HepG2 (cell line): ENCODE results near the gene BCL2L1. TPM values are rescaled to one million over a fixed set of nuclear protein-coding genes. Genes with fewer than 3 reads are reported as not detected.

Experiments
- CENPX ChIP-seq: sonication (generic); formaldehyde crosslinking; IDR thresholded peaks from 2 replicates; pipeline ENCODE4 v1.9.0; 2021; ENCODE audit warnings: mild to moderate bottlenecking, missing genetic modification reagents, moderate library complexity
- ELF4 ChIP-seq: sonication (generic); formaldehyde crosslinking; IDR thresholded peaks from 2 replicates; pipeline ENCODE4 v1.5.0; 2020; ENCODE audit warnings: missing genetic modification reagents, mild to moderate bottlenecking, moderate library complexity, borderline replicate concordance
- HMG20A ChIP-seq: IDR thresholded peaks from 2 replicates; pipeline ENCODE4 v1.6.1; 2016; ENCODE audit warnings: borderline replicate concordance
- HNRNPH1 ChIP-seq: fragments of 200-400 bp; formaldehyde crosslinking; optimal IDR thresholded peaks from 2 replicates; pipeline ENCODE3; 2017; ENCODE audit warnings: mild to moderate bottlenecking, low read depth, low read length
- KDM5B ChIP-seq: sonication (generic); formaldehyde crosslinking; IDR thresholded peaks from 2 replicates; pipeline ENCODE4 v1.4.0; 2020; ENCODE audit warnings: missing genetic modification reagents, mild to moderate bottlenecking, borderline replicate concordance
- MEIS2 ChIP-seq: sonication (generic); formaldehyde crosslinking; IDR thresholded peaks from 2 replicates; pipeline ENCODE4 v1.9.0; 2021; ENCODE audit warnings: mild to moderate bottlenecking, missing genetic modification reagents
- POLR2A ChIP-seq, 2 experiments: IDR thresholded peaks; 2 replicates each; pipeline ENCODE4 v1.6.1; 2011; ENCODE audit warnings: low read depth in 2 of 2, low read length in 2 of 2, mild to moderate bottlenecking in 1 of 2, moderate library complexity in 1 of 2; ENCODE audit not compliant: insufficient read depth in 1 of 2
- TMF1 ChIP-seq: sonication (generic); formaldehyde crosslinking; IDR thresholded peaks from 2 replicates; pipeline ENCODE4 v1.8.1; 2022; ENCODE audit warnings: low read depth, missing genetic modification reagents
- ZNF350 ChIP-seq: sonication (generic); formaldehyde crosslinking; IDR thresholded peaks from 2 replicates; pipeline ENCODE4 v1.4.0; 2020; ENCODE audit warnings: mild to moderate bottlenecking, low read depth, missing genetic modification reagents, borderline replicate concordance
- ZNF749 ChIP-seq: sonication (generic); formaldehyde crosslinking; IDR thresholded peaks from 2 replicates; pipeline ENCODE4 v1.8.0; 2022; ENCODE audit warnings: mild to moderate bottlenecking, missing genetic modification reagents, moderate library complexity, borderline replicate concordance
- polyA plus RNA-seq, 8 experiments: library from polyadenylated mRNA; depleted of rRNA in 3 of 8; stranded (reverse) in 7 of 8; unstranded in 1 of 8; fragments of >200 nt; fragmentation: Illumina TruSeq in 4 of 8; extraction: Trizol in 4 of 8; gene quantifications; 2 replicates each; pipeline versions ENCODE4 v1.2.1 to v1.2.3, GENCODE V29; 2011 to 2016; ENCODE audit warnings: low read depth in 4 of 8, missing spikeins in 1 of 8, mixed read lengths in 1 of 8; ENCODE audit not compliant: insufficient read depth in 1 of 8
- total RNA-seq, 5 experiments: library from RNA; depleted of rRNA; stranded (reverse); fragments of >200 nt; fragmentation: Illumina TruSeq; extraction: Trizol; gene quantifications; 2 replicates each; pipeline ENCODE4 v1.2.3, GENCODE V29; 2016; ENCODE audit warnings: low read depth in 1 of 5
- TF ChIP-seq, protein P1 (sequence below): sonication (generic); formaldehyde crosslinking; IDR thresholded peaks from 2 replicates; pipeline ENCODE4 v1.5.0; 2020; ENCODE audit warnings: missing genetic modification reagents
- TF ChIP-seq, protein P2 (sequence below): sonication (generic); formaldehyde crosslinking; IDR thresholded peaks from 2 replicates; pipeline ENCODE4 v1.4.0; 2020; ENCODE audit warnings: missing genetic modification reagents
- TF ChIP-seq, protein P3 (sequence below), 2 experiments: sonication (generic) in 1 of 2; formaldehyde crosslinking in 1 of 2; IDR thresholded peaks; 2 replicates each; pipeline versions ENCODE4 v1.4.0 to v1.6.1; 2016 to 2020; ENCODE audit warnings: borderline replicate concordance in 1 of 2, low read depth in 1 of 2, mild to moderate bottlenecking in 1 of 2, missing genetic modification reagents in 1 of 2
- TF ChIP-seq, protein P4 (sequence below): fragments of 450-650 bp; IDR thresholded peaks from 2 replicates; pipeline ENCODE4 v1.6.1; 2017; ENCODE audit warnings: mild to moderate bottlenecking

Gene BCL2L1
- total and polyA plus RNA-seq, 2 of the 13 experiments (the other 11 are each of a cell fraction or from before 2014, with no cell fraction given): 164 to 258 TPM

DNA sequence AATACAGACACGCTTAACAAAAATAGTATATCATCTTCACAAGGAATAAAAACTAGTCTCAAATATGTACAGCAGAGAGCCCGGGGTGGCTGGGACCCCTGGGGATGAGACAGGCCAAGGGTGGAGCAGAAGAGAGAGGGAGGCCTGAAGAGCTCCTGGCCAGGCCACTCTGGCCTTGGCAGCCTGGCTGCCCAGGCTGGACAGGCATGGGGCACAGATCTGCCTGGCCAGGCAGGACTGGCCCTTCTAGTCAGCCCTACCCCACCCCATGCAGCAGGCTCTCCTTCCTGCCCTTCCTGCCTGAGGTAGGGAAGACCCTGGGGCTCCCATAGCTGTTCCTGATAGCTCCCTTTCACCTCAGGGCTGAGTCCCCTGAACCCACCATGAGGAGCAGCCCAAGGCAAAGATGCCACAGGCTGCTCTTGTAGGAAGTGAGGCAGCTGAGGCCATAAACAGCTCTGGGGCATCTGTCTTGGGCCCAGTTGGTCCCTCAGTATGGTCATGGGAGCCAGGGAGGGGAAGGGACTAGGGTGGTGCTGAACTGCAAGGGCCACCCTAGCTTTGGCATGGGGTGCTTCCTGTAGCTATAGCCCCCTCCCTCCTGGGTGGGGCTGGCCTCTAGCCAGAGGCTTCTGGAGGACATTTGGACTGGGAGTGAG lies 57.8 kb downstream of the BCL2L1 start (continued):
- no peak for TF ChIP-seq HMG20A (CRISPR knock-in tag)
- no peak for TF ChIP-seq TMF1 (CRISPR knock-in tag)
- TF ChIP-seq KDM5B (CRISPR knock-in tag): no peak
- TF ChIP-seq, protein P1, sequence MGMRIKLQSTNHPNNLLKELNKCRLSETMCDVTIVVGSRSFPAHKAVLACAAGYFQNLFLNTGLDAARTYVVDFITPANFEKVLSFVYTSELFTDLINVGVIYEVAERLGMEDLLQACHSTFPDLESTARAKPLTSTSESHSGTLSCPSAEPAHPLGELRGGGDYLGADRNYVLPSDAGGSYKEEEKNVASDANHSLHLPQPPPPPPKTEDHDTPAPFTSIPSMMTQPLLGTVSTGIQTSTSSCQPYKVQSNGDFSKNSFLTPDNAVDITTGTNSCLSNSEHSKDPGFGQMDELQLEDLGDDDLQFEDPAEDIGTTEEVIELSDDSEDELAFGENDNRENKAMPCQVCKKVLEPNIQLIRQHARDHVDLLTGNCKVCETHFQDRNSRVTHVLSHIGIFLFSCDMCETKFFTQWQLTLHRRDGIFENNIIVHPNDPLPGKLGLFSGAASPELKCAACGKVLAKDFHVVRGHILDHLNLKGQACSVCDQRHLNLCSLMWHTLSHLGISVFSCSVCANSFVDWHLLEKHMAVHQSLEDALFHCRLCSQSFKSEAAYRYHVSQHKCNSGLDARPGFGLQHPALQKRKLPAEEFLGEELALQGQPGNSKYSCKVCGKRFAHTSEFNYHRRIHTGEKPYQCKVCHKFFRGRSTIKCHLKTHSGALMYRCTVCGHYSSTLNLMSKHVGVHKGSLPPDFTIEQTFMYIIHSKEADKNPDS (CRISPR knock-in tag): 0 out of 2 replicates have a peak, but pooled peaks have one; percentile 17
- no peak for TF ChIP-seq CENPX (CRISPR knock-in tag)
- TF ChIP-seq ZNF749: no peak
- peak; percentile 65 for TF ChIP-seq HNRNPH1
- TF ChIP-seq, protein P2, sequence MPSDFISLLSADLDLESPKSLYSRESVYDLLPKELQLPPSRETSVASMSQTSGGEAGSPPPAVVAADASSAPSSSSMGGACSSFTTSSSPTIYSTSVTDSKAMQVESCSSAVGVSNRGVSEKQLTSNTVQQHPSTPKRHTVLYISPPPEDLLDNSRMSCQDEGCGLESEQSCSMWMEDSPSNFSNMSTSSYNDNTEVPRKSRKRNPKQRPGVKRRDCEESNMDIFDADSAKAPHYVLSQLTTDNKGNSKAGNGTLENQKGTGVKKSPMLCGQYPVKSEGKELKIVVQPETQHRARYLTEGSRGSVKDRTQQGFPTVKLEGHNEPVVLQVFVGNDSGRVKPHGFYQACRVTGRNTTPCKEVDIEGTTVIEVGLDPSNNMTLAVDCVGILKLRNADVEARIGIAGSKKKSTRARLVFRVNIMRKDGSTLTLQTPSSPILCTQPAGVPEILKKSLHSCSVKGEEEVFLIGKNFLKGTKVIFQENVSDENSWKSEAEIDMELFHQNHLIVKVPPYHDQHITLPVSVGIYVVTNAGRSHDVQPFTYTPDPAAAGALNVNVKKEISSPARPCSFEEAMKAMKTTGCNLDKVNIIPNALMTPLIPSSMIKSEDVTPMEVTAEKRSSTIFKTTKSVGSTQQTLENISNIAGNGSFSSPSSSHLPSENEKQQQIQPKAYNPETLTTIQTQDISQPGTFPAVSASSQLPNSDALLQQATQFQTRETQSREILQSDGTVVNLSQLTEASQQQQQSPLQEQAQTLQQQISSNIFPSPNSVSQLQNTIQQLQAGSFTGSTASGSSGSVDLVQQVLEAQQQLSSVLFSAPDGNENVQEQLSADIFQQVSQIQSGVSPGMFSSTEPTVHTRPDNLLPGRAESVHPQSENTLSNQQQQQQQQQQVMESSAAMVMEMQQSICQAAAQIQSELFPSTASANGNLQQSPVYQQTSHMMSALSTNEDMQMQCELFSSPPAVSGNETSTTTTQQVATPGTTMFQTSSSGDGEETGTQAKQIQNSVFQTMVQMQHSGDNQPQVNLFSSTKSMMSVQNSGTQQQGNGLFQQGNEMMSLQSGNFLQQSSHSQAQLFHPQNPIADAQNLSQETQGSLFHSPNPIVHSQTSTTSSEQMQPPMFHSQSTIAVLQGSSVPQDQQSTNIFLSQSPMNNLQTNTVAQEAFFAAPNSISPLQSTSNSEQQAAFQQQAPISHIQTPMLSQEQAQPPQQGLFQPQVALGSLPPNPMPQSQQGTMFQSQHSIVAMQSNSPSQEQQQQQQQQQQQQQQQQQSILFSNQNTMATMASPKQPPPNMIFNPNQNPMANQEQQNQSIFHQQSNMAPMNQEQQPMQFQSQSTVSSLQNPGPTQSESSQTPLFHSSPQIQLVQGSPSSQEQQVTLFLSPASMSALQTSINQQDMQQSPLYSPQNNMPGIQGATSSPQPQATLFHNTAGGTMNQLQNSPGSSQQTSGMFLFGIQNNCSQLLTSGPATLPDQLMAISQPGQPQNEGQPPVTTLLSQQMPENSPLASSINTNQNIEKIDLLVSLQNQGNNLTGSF (CRISPR knock-in tag): no peak; the same call in 1 of the 2 replicates
- TF ChIP-seq, protein P3, sequence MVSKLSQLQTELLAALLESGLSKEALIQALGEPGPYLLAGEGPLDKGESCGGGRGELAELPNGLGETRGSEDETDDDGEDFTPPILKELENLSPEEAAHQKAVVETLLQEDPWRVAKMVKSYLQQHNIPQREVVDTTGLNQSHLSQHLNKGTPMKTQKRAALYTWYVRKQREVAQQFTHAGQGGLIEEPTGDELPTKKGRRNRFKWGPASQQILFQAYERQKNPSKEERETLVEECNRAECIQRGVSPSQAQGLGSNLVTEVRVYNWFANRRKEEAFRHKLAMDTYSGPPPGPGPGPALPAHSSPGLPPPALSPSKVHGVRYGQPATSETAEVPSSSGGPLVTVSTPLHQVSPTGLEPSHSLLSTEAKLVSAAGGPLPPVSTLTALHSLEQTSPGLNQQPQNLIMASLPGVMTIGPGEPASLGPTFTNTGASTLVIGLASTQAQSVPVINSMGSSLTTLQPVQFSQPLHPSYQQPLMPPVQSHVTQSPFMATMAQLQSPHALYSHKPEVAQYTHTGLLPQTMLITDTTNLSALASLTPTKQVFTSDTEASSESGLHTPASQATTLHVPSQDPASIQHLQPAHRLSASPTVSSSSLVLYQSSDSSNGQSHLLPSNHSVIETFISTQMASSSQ (IDR thresholded peaks at IDR 0.05; ENCODE audit: low read depth): no peak
- TF ChIP-seq, protein P3 (CRISPR knock-in tag; IDR thresholded peaks at IDR 0.05; ENCODE audit: borderline replicate concordance): no peak
- TF ChIP-seq ELF4 (CRISPR knock-in tag): no peak
- TF ChIP-seq ZNF350 (CRISPR knock-in tag): no peak; the same call in 1 of the 2 replicates
- TF ChIP-seq, protein P4, sequence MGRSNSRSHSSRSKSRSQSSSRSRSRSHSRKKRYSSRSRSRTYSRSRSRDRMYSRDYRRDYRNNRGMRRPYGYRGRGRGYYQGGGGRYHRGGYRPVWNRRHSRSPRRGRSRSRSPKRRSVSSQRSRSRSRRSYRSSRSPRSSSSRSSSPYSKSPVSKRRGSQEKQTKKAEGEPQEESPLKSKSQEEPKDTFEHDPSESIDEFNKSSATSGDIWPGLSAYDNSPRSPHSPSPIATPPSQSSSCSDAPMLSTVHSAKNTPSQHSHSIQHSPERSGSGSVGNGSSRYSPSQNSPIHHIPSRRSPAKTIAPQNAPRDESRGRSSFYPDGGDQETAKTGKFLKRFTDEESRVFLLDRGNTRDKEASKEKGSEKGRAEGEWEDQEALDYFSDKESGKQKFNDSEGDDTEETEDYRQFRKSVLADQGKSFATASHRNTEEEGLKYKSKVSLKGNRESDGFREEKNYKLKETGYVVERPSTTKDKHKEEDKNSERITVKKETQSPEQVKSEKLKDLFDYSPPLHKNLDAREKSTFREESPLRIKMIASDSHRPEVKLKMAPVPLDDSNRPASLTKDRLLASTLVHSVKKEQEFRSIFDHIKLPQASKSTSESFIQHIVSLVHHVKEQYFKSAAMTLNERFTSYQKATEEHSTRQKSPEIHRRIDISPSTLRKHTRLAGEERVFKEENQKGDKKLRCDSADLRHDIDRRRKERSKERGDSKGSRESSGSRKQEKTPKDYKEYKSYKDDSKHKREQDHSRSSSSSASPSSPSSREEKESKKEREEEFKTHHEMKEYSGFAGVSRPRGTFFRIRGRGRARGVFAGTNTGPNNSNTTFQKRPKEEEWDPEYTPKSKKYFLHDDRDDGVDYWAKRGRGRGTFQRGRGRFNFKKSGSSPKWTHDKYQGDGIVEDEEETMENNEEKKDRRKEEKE: no peak
- TF ChIP-seq MEIS2 (CRISPR knock-in tag): no peak
- peak in 1 of 2 experiments; percentile 47; a peak in 2 of 4 replicates for TF ChIP-seq POLR2A (IDR thresholded peaks at IDR 0.05; ENCODE audit: insufficient read depth in 1 of 2, low read depth in 2 of 2, low read length in 2 of 2)
